IMR-90 (cell line): ENCODE data around the gene RPTOR. TPM values are rescaled to one million over a fixed set of nuclear protein-coding genes. Genes with fewer than 3 reads are reported as not detected.
A peak's percentile ranks its signal among the peaks of the same experiment; 100 is the strongest.

Experiments
- ATAC-seq: fragments of 200-7000 bp; cut with Tn5 transposase; 2 replicates; pipeline ENCODE4 v1.9.1; 2020; ENCODE audit warnings: low read depth, mild to moderate bottlenecking, moderate library complexity
- BruUV-seq: library from RNA; stranded (reverse); fragments of 400-500 nt; replicated peaks from 2 replicates; lab custom pipeline; 2021; lab: Mats Ljungman, UMichigan
- CTCF ChIA-PET: fragments of 300-600 bp; formaldehyde crosslinking; extraction: SDS; loops from one replicate; lab custom pipeline; 2021; ENCODE audit warnings: antibody characterized with exemption; lab: Yijun Ruan, JAX
- POLR2A ChIA-PET: fragments of 300-600 bp; sonication (Branson Sonifier 250); formaldehyde crosslinking; loops from one replicate; lab custom pipeline; 2022; ENCODE audit warnings: antibody characterized with exemption; ENCODE audit not compliant: unreplicated experiment; lab: Charles Lee
- DNase-seq: peaks from one replicate; pipeline ENCODE4 v3.0.0; 2013
- H2AFZ ChIP-seq: replicated peaks from 2 replicates; pipeline ENCODE3; 2013; ENCODE audit warnings: low read length, mild to moderate bottlenecking; ENCODE audit not compliant: poor library complexity
- H2AK5ac ChIP-seq: 2 replicates; pipeline ENCODE4 v1.6.1; 2013; ENCODE audit warnings: low read depth, low read length, inconsistent platforms
- H2AK9ac ChIP-seq: replicated peaks from 2 replicates; pipeline ENCODE3; 2013; ENCODE audit warnings: mild to moderate bottlenecking, low read depth, low read length, moderate library complexity; ENCODE audit not compliant: poor library complexity
- H2BK120ac ChIP-seq: 2 replicates; pipeline ENCODE4 v1.6.1; 2013; ENCODE audit warnings: low read depth, low read length, inconsistent platforms
- H2BK15ac ChIP-seq: 3 replicates; pipeline ENCODE4 v1.6.1; 2013; ENCODE audit warnings: low read depth, low read length, inconsistent platforms
- H2BK20ac ChIP-seq: 2 replicates; pipeline ENCODE4 v1.6.1; 2013; ENCODE audit warnings: low read depth, mild to moderate bottlenecking, inconsistent platforms, low read length, moderate library complexity
- H2BK5ac ChIP-seq: 2 replicates; pipeline ENCODE4 v1.6.1; 2013; ENCODE audit warnings: mild to moderate bottlenecking, low read depth, low read length, inconsistent platforms; ENCODE audit not compliant: poor library complexity, severe bottlenecking
- H3K14ac ChIP-seq: replicated peaks from 2 replicates; pipeline ENCODE4 v1.6.1; 2013; ENCODE audit warnings: low read depth, low read length, inconsistent platforms
- H3K18ac ChIP-seq: 2 replicates; pipeline ENCODE4 v1.6.1; 2013; ENCODE audit warnings: low read depth, low read length, control low read depth
- H3K23ac ChIP-seq: 2 replicates; pipeline ENCODE4 v1.6.1; 2013; ENCODE audit warnings: low read depth, low read length, inconsistent platforms
- H3K27ac ChIP-seq: 2 replicates; pipeline ENCODE4 v1.5.1; 2013; ENCODE audit warnings: mild to moderate bottlenecking, control low read depth, low read length; ENCODE audit not compliant: insufficient read depth
- H3K27me3 ChIP-seq: 2 replicates; pipeline ENCODE4 v1.6.1; 2013; ENCODE audit warnings: low read length; ENCODE audit not compliant: control insufficient read depth, insufficient read depth
- H3K36me3 ChIP-seq: 2 replicates; pipeline ENCODE4 v1.6.1; 2013; ENCODE audit warnings: low read length, mixed read lengths; ENCODE audit not compliant: control insufficient read depth, insufficient read depth
- H3K4ac ChIP-seq: 2 replicates; pipeline ENCODE4 v1.6.1; 2013; ENCODE audit warnings: low read depth, low read length, inconsistent platforms
- H3K4me1 ChIP-seq: 2 replicates; pipeline ENCODE4 v1.6.1; 2013; ENCODE audit warnings: low read length, mixed read lengths; ENCODE audit not compliant: control insufficient read depth, insufficient read depth
- H3K4me2 ChIP-seq: 2 replicates; pipeline ENCODE4 v1.6.1; 2013; ENCODE audit warnings: low read depth, mild to moderate bottlenecking, control low read depth, low read length, moderate library complexity
- H3K4me3 ChIP-seq: 2 replicates; pipeline ENCODE4 v1.5.1; 2013; ENCODE audit warnings: low read depth, mild to moderate bottlenecking, control low read depth, low read length, moderate library complexity; ENCODE audit not compliant: insufficient read depth
- H3K56ac ChIP-seq: 2 replicates; pipeline ENCODE4 v1.6.1; 2013; ENCODE audit warnings: low read length, inconsistent platforms; ENCODE audit not compliant: insufficient read depth; ENCODE audit errors: extremely low read depth
- H3K79me1 ChIP-seq, 2 experiments: 2 replicates each; pipeline ENCODE4 v1.6.1; 2013; ENCODE audit warnings: low read length in 2 of 2, inconsistent platforms in 1 of 2, low read depth in 1 of 2
- H3K9ac ChIP-seq: 2 replicates; pipeline ENCODE4 v1.6.1; 2013; ENCODE audit warnings: low read depth, low read length, control low read depth
- H3K9me1 ChIP-seq: 2 replicates; pipeline ENCODE4 v1.6.1; 2013; ENCODE audit warnings: low read length, inconsistent platforms; ENCODE audit not compliant: insufficient read depth
- H3K9me3 ChIP-seq: 2 replicates; pipeline ENCODE4 v1.6.1; 2013; ENCODE audit warnings: low read length; ENCODE audit not compliant: control insufficient read depth, insufficient read depth
- H4K20me1 ChIP-seq: 2 replicates; pipeline ENCODE4 v1.6.1; 2013; ENCODE audit warnings: low read length, inconsistent platforms; ENCODE audit not compliant: insufficient read depth
- H4K5ac ChIP-seq: 2 replicates; pipeline ENCODE4 v1.6.1; 2013; ENCODE audit warnings: mild to moderate bottlenecking, low read depth, low read length, control low read depth
- H4K8ac ChIP-seq, 2 experiments: 2 replicates each; pipeline ENCODE4 v1.6.1; 2013; ENCODE audit warnings: low read depth in 2 of 2, low read length in 2 of 2, control low read depth in 1 of 2, inconsistent platforms in 1 of 2
- H4K91ac ChIP-seq: 2 replicates; pipeline ENCODE4 v1.6.1; 2013; ENCODE audit warnings: low read depth, low read length, inconsistent platforms; ENCODE audit not compliant: insufficient read depth
- BHLHE40 ChIP-seq: fragments of 150-350 bp; IDR thresholded peaks from 2 replicates; pipeline ENCODE4 v1.6.1; 2016; ENCODE audit warnings: mild to moderate bottlenecking, low read depth, low read length
- FOS ChIP-seq: fragments of 150-350 bp; IDR thresholded peaks from 2 replicates; pipeline ENCODE4 v1.6.1; 2016; ENCODE audit warnings: low read depth, low read length
- WGBS, 2 experiments: methylation state at CpG; one replicate each; pipeline versions ENCODE4 v1.1.5 to v1.1.7; 2013; ENCODE audit warnings: missing lambda C conversion rate in 2 of 2; ENCODE audit not compliant: insufficient read length in 1 of 2; ENCODE audit errors: extremely low coverage in 2 of 2; 5-methylcytosine and 5-hydroxymethylcytosine counted together
- dilution Hi-C: fragments of 300-500 bp; cut with HindIII; formaldehyde crosslinking; loops from one replicate; pipeline ENCODE4 v1.14.3; 2018; ENCODE audit warnings: low sequenced_read_pairs; ENCODE audit not compliant: unreplicated experiment
- in situ Hi-C: fragments of 300-500 bp; cut with MboI; formaldehyde crosslinking; loops from 3 replicates; pipeline ENCODE4 v1.14.3; 2019; ENCODE audit warnings: low sequenced_read_pairs, inconsistent platforms, mixed read lengths
- intact Hi-C: fragments of 100-400 bp; cut with micrococcal nuclease; formaldehyde crosslinking; loops from 2 replicates; pipeline ENCODE4 v1.10.0; 2022
- polyA plus RNA-seq, 3 experiments: library from polyadenylated mRNA; depleted of rRNA; stranded (reverse); fragments of >200 nt; gene quantifications; 2 replicates each; pipeline ENCODE4 v1.2.3, GENCODE V29; 2012; ENCODE audit warnings: low replicate concordance in 1 of 3
- total RNA-seq: library from RNA; depleted of rRNA; stranded (reverse); fragments of >200 nt; gene quantifications from 2 replicates; pipeline ENCODE4 v1.2.3, GENCODE V29; 2012

RPTOR gene
- total and polyA plus RNA-seq, 2 of the 4 experiments (the other 2 are of a cell fraction), result 10.8 to 14.7 TPM

DNA sequence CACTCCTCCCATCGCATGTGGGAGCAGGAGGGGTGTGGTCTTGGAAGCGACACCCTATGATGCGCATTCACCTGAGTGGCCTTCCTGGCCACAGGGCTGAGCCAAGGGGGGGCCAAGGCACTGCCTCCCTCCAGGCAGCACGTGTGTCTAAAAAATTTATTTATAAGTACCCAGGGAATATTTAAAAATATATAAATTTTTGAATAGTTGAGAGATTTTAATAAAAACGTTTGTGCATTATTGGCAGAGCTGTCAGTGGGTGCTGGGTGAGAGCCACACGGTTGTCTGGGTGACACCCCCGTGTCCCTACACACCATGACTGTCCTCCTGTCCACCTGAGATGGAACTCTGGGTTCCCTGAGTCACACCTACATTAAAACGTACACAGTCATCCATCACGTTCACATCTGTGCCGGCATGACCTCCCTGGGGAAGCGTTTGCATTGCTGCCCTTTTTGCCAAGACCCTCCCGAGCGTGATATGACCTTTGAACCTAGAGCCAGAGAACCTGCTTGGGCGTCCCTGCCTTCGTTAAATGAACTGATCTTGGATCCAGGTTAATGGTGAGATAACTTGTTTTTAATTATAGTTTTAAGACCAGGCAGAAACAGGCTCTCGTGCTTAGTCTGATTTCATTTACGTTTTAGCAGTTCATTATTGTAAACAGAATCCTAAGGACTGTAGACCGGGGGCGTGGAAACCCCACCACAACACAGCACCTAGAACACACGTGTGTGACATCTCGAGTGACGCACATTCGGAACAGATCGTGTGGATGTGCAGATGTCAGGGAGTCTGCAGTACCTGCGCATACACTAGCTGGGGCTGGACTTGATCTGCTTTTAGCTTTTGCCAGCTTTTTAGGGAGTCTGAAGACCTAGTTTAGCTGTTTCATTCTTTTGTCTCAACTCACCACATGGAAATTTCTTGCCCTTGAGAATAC lies 254.2 kb downstream of the RPTOR start:
- no peak overlapping the region for H3K14ac ChIP-seq
- H2AFZ ChIP-seq, result no peak overlapping the region
- peak overlapping the region; percentile 77 for H2AK9ac ChIP-seq
- H2AK5ac ChIP-seq, result peak overlapping the region; percentile 87
- H3K79me1 ChIP-seq, result peaks cover 26 to 65% of the 10 kb centered on the region in 2 experiments
- H4K8ac ChIP-seq, result peak overlapping the region in 1 of 2 experiments; percentile 34; a peak in 1 of 4 replicates
- peaks cover 36% of the 10 kb centered on the region for H3K9me1 ChIP-seq
- peak overlapping the region; percentile 55 for H3K4ac ChIP-seq
- TF ChIP-seq BHLHE40, result no peak
- TF ChIP-seq FOS, result no peak
- H3K4me2 ChIP-seq, result no peak overlapping the region
- H3K27ac ChIP-seq, result no peak overlapping the region
- no peak overlapping the region; the same call in 1 of the 2 replicates for H4K91ac ChIP-seq
- dilution Hi-C loops (no loop called here), intact Hi-C loops (no loop called here), in situ Hi-C loops (no loop called here)
- CTCF ChIA-PET, result no interaction called here
- H3K4me3 ChIP-seq, result no peak overlapping the region
- H4K20me1 ChIP-seq, result no peaks in the 10 kb centered on the region
- POLR2A ChIA-PET, result no interaction called here
- no peaks in the 10 kb centered on the region for H3K9me3 ChIP-seq
- H3K9ac ChIP-seq, result no peak overlapping the region
- peak overlapping the region; percentile 55; the same call in 1 of the 2 replicates for H2BK20ac ChIP-seq
- H2BK120ac ChIP-seq, result peak overlapping the region; percentile 3; the same call in 1 of the 2 replicates
- no peak overlapping the region for H3K56ac ChIP-seq
- H4K5ac ChIP-seq, result no peak overlapping the region
- H3K4me1 ChIP-seq, result peaks cover 21% of the 10 kb centered on the region
- 90 to 100% methylated on average over 1 to 2 of the region's 25 CpGs for WGBS, 2 experiments
- H3K18ac ChIP-seq, result no peak overlapping the region
- ATAC-seq (no peak), DNase-seq (no peak)
- no peak overlapping the region for H3K23ac ChIP-seq
- peak overlapping the region; percentile 29; the same call in 1 of the 3 replicates for H2BK15ac ChIP-seq
- H2BK5ac ChIP-seq, result no peak overlapping the region
- H3K27me3 ChIP-seq, result no peaks in the 10 kb centered on the region
- no TSS peak for BruUV-seq
- peaks cover 4% of the 10 kb centered on the region; the same call in 1 of the 2 replicates for H3K36me3 ChIP-seq
